ENCODE measurements around the gene ISG20L2. TPM values are rescaled to one million over a fixed set of nuclear protein-coding genes. Genes with fewer than 3 reads are reported as not detected.

ISG20L2 gene
- total RNA-seq, 2 donors from 2014 or later: 46.2 to 50.7 TPM

DNA sequence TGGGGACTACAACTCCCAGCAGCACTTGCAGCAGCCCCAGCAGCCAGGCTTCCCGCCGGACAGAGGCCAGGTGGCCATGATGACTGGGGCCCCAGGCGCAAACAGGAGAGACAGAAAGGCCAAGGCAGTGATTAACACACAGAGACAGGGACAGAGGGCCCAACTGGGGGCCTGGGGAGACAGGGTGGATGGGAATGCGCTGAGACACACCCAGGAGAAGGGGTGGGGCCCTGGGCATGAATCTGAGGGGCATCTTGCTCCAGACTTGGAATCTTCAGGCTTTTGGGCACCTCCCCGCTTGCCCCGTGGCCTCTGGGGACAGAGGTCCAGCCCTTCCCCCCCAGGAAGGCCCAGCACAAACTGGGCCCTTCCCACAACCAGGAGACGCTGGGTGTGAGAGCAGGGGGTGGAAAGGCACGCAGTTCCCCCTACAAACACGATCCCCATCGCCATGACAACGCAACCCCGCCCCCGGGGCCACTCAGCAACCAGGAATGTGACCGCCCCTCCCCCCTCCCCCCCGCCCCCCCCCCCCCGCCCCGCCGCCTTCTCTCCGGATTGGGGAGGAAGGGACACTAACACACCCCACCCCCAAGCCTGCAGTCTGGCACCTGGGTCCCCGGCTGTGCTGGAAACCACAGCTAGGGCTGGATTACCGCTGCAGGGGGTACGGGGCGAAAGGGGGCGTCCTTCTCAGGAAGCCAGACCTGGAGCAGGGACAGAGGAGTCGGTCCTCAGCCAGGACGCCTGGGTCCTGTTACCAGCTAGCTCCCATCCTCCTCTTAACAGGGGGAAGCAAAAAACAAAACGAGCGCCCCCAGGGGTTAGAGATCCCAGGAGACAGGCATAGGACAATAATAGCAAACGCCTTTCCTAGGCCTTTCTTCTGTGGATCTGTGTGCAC, 18.4 kb upstream of the ISG20L2 start:
- peaks cover 35 to 58% of the 10 kb centered on the region in 2 donors for H3K36me3 Mint-ChIP-seq
- no peaks in the 10 kb centered on the region for H3K9me3 Mint-ChIP-seq
- DNase-seq (ENCODE audit: low spot score in 2 of 2): peak in 1 of 2 donors; percentile 50
- peak in 1 of 2 donors; percentile 11 for ATAC-seq
- H3K27ac Mint-ChIP-seq: peak overlapping the region; percentile 95 to 99

DNA sequence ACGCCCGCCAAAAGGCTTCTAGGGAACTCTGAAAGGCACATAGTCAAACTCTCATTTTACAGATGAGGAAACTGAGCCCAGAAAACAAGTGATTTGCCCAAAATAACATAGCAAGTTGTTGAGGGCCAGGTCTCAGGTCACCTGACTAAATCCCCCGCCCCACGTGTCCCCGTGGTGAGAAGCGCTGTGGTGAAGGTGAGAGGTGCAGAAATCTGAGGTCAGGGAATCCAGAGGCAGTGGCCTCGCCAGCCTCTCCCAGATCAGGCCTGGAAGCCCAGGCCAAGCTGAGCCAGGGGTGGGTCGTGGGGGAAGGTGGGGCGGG, 17.8 kb upstream of the ISG20L2 start:
- no peak for DNase-seq (ENCODE audit: low spot score in 2 of 2)
- no peaks in the 10 kb centered on the region for H3K9me3 Mint-ChIP-seq
- peaks cover 36 to 63% of the 10 kb centered on the region in 2 donors for H3K36me3 Mint-ChIP-seq
- H3K27ac Mint-ChIP-seq: peak overlapping the region; percentile 9 to 83
- no peak for ATAC-seq

GRCh38 chr1:156745881-156746280, 17.3 kb upstream of the ISG20L2 start:
- Mint-ChIP-seq H3K9me3 (no peaks in the 10 kb centered on the region), H3K27ac (peak overlapping the region; percentile 9 to 40), H3K36me3 (peaks cover 41 to 68% of the 10 kb centered on the region in 2 donors)
- ATAC-seq (no peak), DNase-seq (ENCODE audit: low spot score in 2 of 2) (no peak)

GRCh38 chr1:156744786-156745419, 16.3 kb upstream of the ISG20L2 start:
- peak overlapping the region in 1 of 2 donors; percentile 89 for H3K27ac Mint-ChIP-seq
- peaks cover 40 to 67% of the 10 kb centered on the region in 2 donors for H3K36me3 Mint-ChIP-seq
- DNase-seq (ENCODE audit: low spot score in 2 of 2) (no peak), ATAC-seq (no peak)
- no peaks in the 10 kb centered on the region for H3K9me3 Mint-ChIP-seq

- ATAC-seq (no peak), DNase-seq (ENCODE audit: low spot score in 2 of 2) (no peak)
- Mint-ChIP-seq H3K9me3 (no peaks in the 10 kb centered on the region), H3K36me3 (peaks cover 34 to 62% of the 10 kb centered on the region in 2 donors), H3K27ac (peak overlapping the region; percentile 50 to 89)
These were observed 15.8 kb upstream of the ISG20L2 start for GRCh38 chr1:156744344-156744743.

DNA sequence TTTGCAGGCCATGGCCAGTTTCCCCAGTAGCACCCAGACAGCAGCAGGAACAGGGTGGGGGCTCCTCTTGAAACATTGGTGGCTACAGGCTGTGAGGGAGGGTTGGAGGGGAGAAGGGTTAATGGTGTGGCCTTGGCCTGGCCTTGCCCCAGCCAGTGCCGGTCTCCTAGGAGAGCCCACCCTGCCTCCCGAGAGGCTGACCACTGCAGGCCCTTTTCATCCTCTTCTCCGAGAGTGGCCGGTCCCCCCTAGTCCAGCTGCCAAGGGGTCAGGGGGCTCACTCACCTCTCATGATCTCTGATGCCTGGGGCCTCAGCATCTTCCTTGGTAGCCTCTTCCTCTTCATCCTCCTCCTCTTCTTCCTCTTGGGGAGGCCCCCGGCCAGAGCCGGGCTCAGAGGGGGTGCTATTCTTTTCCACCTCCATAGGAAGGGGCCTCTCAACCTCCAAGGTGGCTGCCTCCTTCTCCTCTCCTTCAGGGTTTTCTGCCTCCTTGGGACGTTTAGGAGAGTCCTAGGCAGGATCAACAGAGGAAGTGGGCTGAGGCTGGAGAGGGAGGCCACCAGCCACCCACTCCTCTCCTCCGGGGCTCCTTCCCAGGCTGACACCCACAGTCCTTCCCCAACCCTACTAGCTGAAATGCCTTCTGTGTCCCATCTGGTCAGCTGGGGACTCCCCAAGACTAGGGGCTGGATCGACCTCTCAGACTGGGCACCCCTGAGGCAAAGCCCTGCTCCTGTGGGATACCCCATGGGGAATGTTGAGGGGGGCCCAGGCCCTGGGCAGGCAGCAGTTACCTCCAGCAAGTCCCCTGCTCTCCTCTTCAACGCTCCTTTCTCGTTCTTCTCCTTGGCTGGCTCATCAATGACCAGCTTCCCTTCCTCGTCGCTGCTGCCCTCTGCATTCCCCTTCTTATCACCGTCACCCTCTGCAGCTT, 15.1 kb upstream of the ISG20L2 start:
- H3K9me3 Mint-ChIP-seq: no peaks in the 10 kb centered on the region
- ATAC-seq (no peak), DNase-seq (ENCODE audit: low spot score in 2 of 2) (no peak)
- H3K36me3 Mint-ChIP-seq: peaks cover 27 to 62% of the 10 kb centered on the region in 2 donors
- H3K27ac Mint-ChIP-seq: peak overlapping the region; percentile 50 to 75

- Mint-ChIP-seq H3K9me3 (no peaks in the 10 kb centered on the region), H3K27ac (peak overlapping the region in 1 of 2 donors; percentile 6), H3K36me3 (peaks cover 20 to 58% of the 10 kb centered on the region in 2 donors)
- DNase-seq (ENCODE audit: low spot score in 2 of 2) (no peak), ATAC-seq (no peak)
These were observed 14.2 kb upstream of the ISG20L2 start for GRCh38 chr1:156742801-156743200.

DNA sequence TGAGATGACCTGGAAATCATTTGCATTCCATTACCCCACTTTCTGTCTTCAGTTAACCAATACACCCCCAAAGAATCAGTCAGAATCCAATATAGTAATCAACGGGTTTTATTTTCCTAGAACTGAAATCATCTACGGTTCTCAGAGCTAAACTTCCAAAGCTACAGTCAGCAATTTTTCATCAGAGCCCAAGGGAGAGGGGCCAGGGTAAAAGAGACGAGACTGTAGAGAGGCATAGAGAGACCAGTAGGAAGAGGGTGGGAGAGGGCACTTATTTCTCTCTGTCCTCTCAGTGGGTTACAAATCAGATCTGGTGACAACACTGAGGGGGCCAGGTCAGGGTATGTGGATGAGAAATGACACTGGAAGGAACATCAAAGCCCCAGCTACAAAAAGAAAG, 13.5 kb upstream of the ISG20L2 start:
- peak overlapping the region; percentile 94 to 98 for H3K27ac Mint-ChIP-seq
- ATAC-seq (no peak), DNase-seq (ENCODE audit: low spot score in 2 of 2) (no peak)
- H3K36me3 Mint-ChIP-seq: peaks cover 17 to 52% of the 10 kb centered on the region in 2 donors
- H3K9me3 Mint-ChIP-seq: no peaks in the 10 kb centered on the region

DNA sequence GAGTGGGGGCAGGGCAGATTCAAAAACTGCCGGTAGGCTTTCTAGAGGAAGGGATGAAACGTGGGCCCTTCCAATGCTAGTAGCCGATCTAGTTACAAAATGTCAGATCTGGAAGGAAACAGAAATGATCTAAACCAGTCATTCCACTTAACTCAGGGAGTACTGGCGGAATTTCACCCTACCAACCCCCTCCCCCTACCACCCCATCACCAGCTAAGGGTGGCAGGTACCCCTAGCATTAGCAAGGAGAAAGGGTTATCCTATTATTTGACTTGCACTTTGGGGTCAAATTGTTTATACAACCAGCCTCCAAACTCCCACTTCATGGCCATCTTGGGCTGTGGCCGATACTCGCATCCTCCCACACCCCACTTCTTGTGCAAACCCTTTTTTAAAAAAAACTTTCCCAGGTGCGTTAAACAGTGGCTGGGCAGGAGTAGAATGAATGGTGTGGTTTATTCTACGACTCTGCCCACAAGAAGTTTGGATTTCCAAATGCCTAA, 13.0 kb upstream of the ISG20L2 start:
- H3K9me3 Mint-ChIP-seq: no peaks in the 10 kb centered on the region
- ATAC-seq (peak; percentile 2 to 6), DNase-seq (ENCODE audit: low spot score in 2 of 2) (no peak)
- peak overlapping the region; percentile 94 to 98 for H3K27ac Mint-ChIP-seq
- peaks cover 17 to 52% of the 10 kb centered on the region in 2 donors for H3K36me3 Mint-ChIP-seq

DNA sequence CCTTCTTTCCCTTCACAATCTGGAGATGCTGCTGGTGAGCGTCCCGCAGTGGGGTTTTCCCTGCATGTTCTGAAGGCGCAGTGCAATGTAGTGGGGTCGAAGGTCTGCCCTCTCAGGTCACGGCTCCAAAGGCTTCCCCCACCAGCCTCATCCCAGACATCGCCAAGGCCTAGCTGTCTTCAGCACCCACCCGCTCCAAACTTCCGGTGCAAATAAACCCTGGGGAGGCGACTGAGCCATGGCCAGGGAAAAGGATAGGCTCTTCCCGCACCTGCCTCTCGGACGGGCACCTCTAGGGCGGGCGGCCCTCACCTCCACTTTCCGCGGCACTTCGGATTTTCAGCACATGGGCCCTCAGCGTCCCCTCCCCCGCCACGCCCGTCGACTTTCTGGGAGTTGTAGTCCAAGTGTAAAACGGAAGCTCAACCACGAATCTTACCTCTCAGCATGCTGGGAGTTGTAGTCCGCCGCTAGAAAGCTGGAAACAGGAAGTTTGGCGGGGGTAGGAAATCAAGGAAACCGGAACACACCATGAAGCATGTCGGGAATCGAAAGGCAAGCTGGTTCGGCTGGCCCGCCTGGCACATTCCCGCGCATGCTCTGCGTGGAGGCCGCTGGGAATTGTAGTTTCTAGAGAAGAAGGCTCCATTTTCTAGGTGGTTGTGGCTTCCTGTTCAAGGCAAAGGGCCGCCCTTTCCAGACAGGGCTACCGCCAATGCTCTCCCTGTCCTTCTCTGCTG, 12.3 kb upstream of the ISG20L2 start, which contains the start of gene MRPL24:
Gene MRPL24 (minus strand): TSS at position 348 of the 740 bp plus-strand sequence. CDS start 2,384 bp downstream, outside the sequence.
- Mint-ChIP-seq H3K9me3 (no peaks in the 10 kb centered on the region), H3K36me3 (peaks cover 17 to 47% of the 10 kb centered on the region in 2 donors), H3K27ac (peak within 1 kb of the TSS; percentile 94 to 98)
- DNase-seq (ENCODE audit: low spot score in 2 of 2) (peak; percentile 94 to 97), ATAC-seq (peak; percentile 89 to 90)

- ATAC-seq (peak in 1 of 2 donors; percentile 9), DNase-seq (ENCODE audit: low spot score in 2 of 2) (no peak)
- H3K36me3 Mint-ChIP-seq: peaks cover 17 to 43% of the 10 kb centered on the region in 2 donors
- no peaks in the 10 kb centered on the region for H3K9me3 Mint-ChIP-seq
- peak overlapping the region; percentile 94 to 98 for H3K27ac Mint-ChIP-seq
These were observed 11.7 kb upstream of the ISG20L2 start for GRCh38 chr1:156740237-156740740.

DNA sequence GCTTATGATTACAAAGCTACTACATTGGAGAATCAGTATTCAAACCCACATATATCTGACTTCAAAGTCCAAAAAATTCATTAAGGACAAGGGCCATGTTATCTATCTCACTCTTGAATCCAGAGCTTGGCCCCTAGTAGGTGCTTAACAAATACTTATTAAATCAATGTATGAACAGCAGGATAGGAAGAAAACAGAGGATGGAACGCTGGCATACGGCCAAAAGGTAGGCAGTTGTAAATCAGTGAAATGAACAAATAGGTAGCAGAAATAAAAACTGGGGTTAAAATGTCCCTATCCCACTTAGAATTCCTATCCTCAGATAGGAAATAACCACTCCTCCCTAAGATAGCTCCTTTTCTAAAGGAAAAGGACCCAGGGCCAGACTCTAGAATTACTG, 10.3 kb upstream of the ISG20L2 start:
- ATAC-seq (no peak), DNase-seq (ENCODE audit: low spot score in 2 of 2) (no peak)
- Mint-ChIP-seq H3K36me3 (peaks cover 17 to 38% of the 10 kb centered on the region in 2 donors), H3K27ac (peak overlapping the region in 1 of 2 donors; percentile 47), H3K9me3 (no peaks in the 10 kb centered on the region)

GRCh38 chr1:156738407-156738806, 9.8 kb upstream of the ISG20L2 start:
- Mint-ChIP-seq H3K36me3 (peaks cover 17 to 34% of the 10 kb centered on the region in 2 donors), H3K27ac (peak overlapping the region; percentile 11 to 47), H3K9me3 (no peaks in the 10 kb centered on the region)

GRCh38 chr1:156733989-156734584, 5.5 kb upstream of the ISG20L2 start:
- no peak for DNase-seq (ENCODE audit: low spot score in 2 of 2)
- no peak for ATAC-seq
- H3K9me3 Mint-ChIP-seq: no peaks in the 10 kb centered on the region
- no peak overlapping the region for H3K27ac Mint-ChIP-seq
- H3K36me3 Mint-ChIP-seq: peaks cover 13 to 19% of the 10 kb centered on the region in 2 donors

More at GRCh38 chr1:156738407-156738806, 9.8 kb upstream of the ISG20L2 start:
- ATAC-seq (no peak), DNase-seq (ENCODE audit: low spot score in 2 of 2) (no peak)

Data from activated naive CD4-positive, alpha-beta T cell treated with anti-CD3 and anti-CD28 coated beads, Interleukin-2, amount 50 U/mL, for 72 hours (primary cell).